Astrocyte of the cerebellum (primary cell): Measurements from ENCODE around the gene SLC51A.

Source experiments
- DNase-seq: peaks from one replicate; pipeline ENCODE4 v3.0.0-alpha.2; 2011; ENCODE audit warnings: low read depth
- H3K4me3 ChIP-seq: 2 replicates; pipeline ENCODE4 v1.5.1; 2011; ENCODE audit warnings: mild to moderate bottlenecking, low read depth, low read length, moderate library complexity
- CTCF ChIP-seq: IDR thresholded peaks from 2 replicates; pipeline ENCODE4 v1.5.1; 2012; ENCODE audit warnings: low read length, low read depth, moderate library complexity, mild to moderate bottlenecking; ENCODE audit errors: missing control alignments
- in situ Hi-C: cut with HindIII; loops from 2 replicates; pipeline ENCODE4 v1.10.0; 2017; ENCODE audit warnings: low sequenced_read_pairs

The SLC51A gene

GRCh38 chr3:196216681-196217211, 412 bp downstream of the SLC51A start:
- H3K4me3 ChIP-seq = no peak overlapping the region
- in situ Hi-C loops = no loop called here
- DNase-seq = no peak
- no peak for TF ChIP-seq CTCF

GRCh38 chr3:196217307-196218154, 1.2 kb downstream of the SLC51A start:
- no peak for TF ChIP-seq CTCF
- in situ Hi-C loops = no loop called here
- no peak overlapping the region for H3K4me3 ChIP-seq
- DNase-seq = no peak

GRCh38 chr3:196218155-196218712, 1.9 kb downstream of the SLC51A start:
- no peak overlapping the region for H3K4me3 ChIP-seq
- DNase-seq = no peak
- in situ Hi-C loops = no loop called here
- TF ChIP-seq CTCF = no peak

- DNase-seq = peak; percentile 84
- no peak for TF ChIP-seq CTCF
- in situ Hi-C loops = no loop called here
- H3K4me3 ChIP-seq = no peak overlapping the region
Measured at GRCh38 chr3:196219194-196219969, 3.0 kb downstream of the SLC51A start.

GRCh38 chr3:196219970-196220311, 3.6 kb downstream of the SLC51A start:
- no peak overlapping the region for H3K4me3 ChIP-seq
- in situ Hi-C loops = loop anchor here (10.0 kb wide), 1 partner anchor 45 kb away; no protein-coding TSS in a partner anchor
- TF ChIP-seq CTCF = no peak
- no peak for DNase-seq

- DNase-seq = no peak
- H3K4me3 ChIP-seq = no peak overlapping the region
- in situ Hi-C loops = loop anchor here (10.0 kb wide), 1 partner anchor 46 kb away; no protein-coding TSS in a partner anchor
- TF ChIP-seq CTCF = no peak
Measured at GRCh38 chr3:196220587-196220986, 4.3 kb downstream of the SLC51A start.
